Bronchial epithelial cell (primary cell): ENCODE data around the gene GABARAPL1. TPM values are rescaled to one million over a fixed set of nuclear protein-coding genes. Genes with fewer than 3 reads are reported as not detected.

Experiments used
- DNase-seq: peaks from one replicate; pipeline ENCODE4 v3.0.0-alpha.2; 2010; ENCODE audit warnings: low read depth
- FAIRE-seq: peaks from 2 replicates; lab custom pipeline; 2011; peaks lifted over from hg19 to GRCh38; lab: Jason Lieb, UNC
- H3K27me3 ChIP-seq: 2 replicates; pipeline ENCODE4 v1.5.1; 2011; ENCODE audit warnings: low read length; ENCODE audit not compliant: control insufficient read depth, insufficient read depth
- H3K36me3 ChIP-seq: 2 replicates; pipeline ENCODE4 v1.5.1; 2011; ENCODE audit warnings: low read length; ENCODE audit not compliant: control insufficient read depth, insufficient read depth
- H3K4me3 ChIP-seq: 2 replicates; pipeline ENCODE4 v1.5.1; 2011; ENCODE audit warnings: mild to moderate bottlenecking, low read depth, low read length, control low read depth
- total RNA-seq: library from RNA; depleted of rRNA; stranded (reverse); fragments of >200 nt; gene quantifications from 2 replicates; pipeline ENCODE4 v1.2.1, GENCODE V29; 2014
- TF ChIP-seq, protein P1 (sequence below): IDR thresholded peaks from 2 replicates; pipeline ENCODE4 v1.5.1; 2011; ENCODE audit warnings: mild to moderate bottlenecking, moderate library complexity, low read length, control low read depth, inconsistent platforms; ENCODE audit not compliant: insufficient read depth, severe bottlenecking

The GABARAPL1 gene
- total RNA-seq, 1 donor from 2014 or later: 21.3 TPM

DNA sequence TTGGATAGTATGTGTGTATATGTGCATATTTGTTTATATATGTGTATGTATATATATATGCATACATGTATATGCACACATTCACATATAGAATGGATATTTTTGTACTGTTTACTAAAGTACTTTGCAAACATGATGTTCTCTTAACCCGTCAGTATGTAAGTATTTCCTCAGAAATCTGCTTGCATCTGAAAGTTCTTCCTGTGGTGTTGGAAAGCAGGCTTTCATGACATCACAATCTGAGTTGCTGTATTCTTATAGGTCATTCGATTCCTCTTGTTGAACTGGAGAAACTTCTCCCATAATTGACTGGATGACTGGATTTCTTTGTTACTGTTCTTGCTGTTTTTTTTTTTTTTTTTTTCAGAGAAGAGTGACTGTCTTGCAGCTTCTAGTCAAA lies 29.1 kb downstream of the GABARAPL1 start:
- Histone ChIP-seq H3K36me3 (no peaks in the 10 kb centered on the region), H3K27me3 (no peaks in the 10 kb centered on the region), H3K4me3 (no peak overlapping the region)
- no peak for DNase-seq
- no peak for FAIRE-seq
- TF ChIP-seq, protein P1, sequence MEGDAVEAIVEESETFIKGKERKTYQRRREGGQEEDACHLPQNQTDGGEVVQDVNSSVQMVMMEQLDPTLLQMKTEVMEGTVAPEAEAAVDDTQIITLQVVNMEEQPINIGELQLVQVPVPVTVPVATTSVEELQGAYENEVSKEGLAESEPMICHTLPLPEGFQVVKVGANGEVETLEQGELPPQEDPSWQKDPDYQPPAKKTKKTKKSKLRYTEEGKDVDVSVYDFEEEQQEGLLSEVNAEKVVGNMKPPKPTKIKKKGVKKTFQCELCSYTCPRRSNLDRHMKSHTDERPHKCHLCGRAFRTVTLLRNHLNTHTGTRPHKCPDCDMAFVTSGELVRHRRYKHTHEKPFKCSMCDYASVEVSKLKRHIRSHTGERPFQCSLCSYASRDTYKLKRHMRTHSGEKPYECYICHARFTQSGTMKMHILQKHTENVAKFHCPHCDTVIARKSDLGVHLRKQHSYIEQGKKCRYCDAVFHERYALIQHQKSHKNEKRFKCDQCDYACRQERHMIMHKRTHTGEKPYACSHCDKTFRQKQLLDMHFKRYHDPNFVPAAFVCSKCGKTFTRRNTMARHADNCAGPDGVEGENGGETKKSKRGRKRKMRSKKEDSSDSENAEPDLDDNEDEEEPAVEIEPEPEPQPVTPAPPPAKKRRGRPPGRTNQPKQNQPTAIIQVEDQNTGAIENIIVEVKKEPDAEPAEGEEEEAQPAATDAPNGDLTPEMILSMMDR: no peak

DNA sequence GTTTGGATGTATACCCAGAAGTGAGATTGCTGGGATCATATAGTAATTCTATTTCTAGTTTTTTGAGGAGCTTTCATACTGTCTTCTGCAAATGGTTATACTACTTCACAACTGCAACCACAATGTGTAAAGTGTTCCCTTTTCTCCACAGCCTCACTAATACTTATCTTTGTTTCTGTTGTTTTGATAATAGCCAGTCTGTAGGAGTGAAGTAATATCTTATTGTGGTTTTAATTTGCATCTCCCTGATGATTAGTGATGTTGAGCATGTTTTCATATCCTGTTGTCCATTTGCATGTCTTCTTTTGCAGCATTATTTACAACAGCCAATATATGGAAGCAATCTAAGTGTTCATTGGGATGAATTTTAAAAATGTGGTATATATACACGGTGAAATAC lies 29.9 kb downstream of the GABARAPL1 start:
- DNase-seq (no peak), FAIRE-seq (no peak)
- H3K36me3 ChIP-seq: no peaks in the 10 kb centered on the region
- no peaks in the 10 kb centered on the region for H3K27me3 ChIP-seq
- TF ChIP-seq, protein P1: no peak
- H3K4me3 ChIP-seq: no peak overlapping the region

DNA sequence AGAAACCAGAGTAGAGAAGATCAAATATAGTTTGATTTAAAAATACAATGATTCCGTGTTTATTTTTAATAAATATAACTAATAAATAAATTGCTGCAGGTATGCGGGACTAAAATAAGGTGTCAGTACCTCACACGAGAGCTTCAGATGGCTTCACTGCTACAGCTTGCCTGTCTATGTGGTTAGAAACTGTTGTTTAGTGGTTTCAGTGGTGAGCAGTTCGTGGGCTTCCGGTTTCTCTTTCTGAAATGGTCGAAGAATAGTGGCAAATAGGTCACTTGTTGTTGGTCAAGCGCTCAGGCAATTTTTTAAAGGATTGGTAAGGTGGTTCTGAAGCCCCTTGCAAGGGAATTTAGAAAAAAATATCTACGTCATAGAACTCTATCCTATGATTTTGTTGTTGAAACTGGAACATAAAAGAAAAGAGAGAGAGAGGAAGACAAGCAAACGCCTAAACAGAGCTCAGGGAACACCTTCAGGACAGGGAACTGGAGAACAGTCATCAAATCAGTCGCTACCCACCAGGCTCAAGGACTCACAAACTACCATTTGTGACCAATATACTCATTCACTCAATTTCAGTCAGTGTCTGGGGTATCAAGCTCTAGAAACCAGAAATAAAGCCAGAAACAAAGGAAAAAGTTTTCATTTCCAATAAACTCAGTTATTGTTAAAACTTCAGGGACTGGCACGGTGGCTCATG lies 31.3 kb downstream of the GABARAPL1 start:
- Histone ChIP-seq H3K36me3 (no peaks in the 10 kb centered on the region), H3K27me3 (no peaks in the 10 kb centered on the region), H3K4me3 (no peak overlapping the region)
- FAIRE-seq (no peak), DNase-seq (no peak)
- TF ChIP-seq, protein P1: no peak

DNA sequence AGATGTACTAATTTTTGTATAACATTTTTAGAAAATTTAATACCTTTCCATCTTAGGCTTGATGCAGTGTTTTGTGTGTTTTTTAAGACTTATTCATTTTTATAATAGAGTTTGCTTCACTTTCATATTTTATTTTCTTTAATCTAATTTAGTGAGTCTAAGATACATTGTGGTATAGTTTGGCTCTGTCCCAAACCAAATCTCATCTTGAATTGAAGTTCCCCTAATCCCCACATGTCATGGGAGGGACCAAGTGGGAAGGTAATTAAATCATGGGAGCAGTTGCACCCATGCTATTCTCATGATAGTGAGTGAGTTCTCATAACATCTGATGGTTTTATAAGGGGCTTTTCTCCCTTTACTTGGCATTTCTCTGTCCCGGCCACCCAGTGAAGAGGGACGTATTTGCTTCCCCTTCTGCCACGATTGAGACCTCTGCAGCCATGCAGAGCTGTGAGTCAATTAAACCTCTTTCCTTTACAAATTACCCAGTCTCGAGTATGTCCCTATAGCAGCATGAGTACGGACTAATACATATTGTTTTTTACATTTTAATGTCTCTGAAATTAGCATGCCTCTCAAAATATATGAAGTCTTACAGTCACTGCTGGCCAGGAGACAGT lies 34.9 kb downstream of the GABARAPL1 start:
- no peak for DNase-seq
- H3K27me3 ChIP-seq: no peaks in the 10 kb centered on the region
- TF ChIP-seq, protein P1: no peak
- H3K4me3 ChIP-seq: no peak overlapping the region
- no peaks in the 10 kb centered on the region for H3K36me3 ChIP-seq
- FAIRE-seq: no peak

DNA sequence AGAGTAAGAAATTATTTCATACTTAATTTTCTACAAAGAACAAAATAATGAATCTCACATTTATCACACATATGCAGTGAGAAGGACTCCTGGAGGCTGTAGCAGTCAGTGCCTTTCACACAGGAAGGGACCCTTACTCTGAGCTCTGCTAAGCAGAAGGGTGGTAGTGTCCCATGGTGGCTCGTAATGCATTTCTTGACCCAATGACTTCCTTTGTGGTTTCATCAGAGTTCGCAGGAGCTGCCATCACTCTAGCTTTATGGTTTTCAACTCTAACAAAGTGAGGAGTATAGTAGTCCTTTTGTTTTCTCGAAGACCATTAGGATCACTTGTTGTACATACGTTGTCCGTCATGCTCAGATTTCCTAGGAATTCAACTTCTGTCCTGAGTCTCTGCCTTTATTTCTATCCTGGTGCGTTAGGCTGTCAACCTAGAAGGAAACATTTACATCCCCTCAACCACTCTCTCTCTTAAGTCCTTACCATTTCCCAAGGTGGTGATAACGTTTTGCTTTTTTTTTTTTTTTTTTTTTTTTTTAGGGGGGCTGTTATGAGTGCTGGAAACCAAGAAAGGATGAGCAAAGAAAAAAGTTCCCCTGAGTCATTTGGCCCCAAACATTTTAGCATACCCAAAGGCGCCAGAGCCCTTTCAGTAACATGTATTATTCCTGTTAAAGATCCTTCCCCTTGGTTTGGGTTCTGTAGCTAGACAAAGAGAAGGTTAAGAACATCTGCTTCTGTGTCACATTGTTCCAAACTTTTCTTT lies 37.2 kb downstream of the GABARAPL1 start:
- Histone ChIP-seq H3K4me3 (no peak overlapping the region), H3K36me3 (no peaks in the 10 kb centered on the region), H3K27me3 (no peaks in the 10 kb centered on the region)
- DNase-seq: no peak
- TF ChIP-seq, protein P1: no peak
- no peak for FAIRE-seq
